CD14-positive monocyte (primary cell): Measurements from ENCODE around the gene ATXN7L1. TPM values are rescaled to one million over a fixed set of nuclear protein-coding genes. Genes with fewer than 3 reads are reported as not detected.

Source experiments
- DNase-seq, 3 donors: peaks; one replicate each; pipeline ENCODE4 v3.0.0-alpha.2; 2011 to 2022
- H2AFZ ChIP-seq: 2 replicates; pipeline ENCODE4 v1.6.0; 2012; ENCODE audit warnings: mild to moderate bottlenecking, low read depth, low read length, inconsistent platforms; ENCODE audit not compliant: insufficient read depth, poor library complexity, severe bottlenecking
- H3K27ac ChIP-seq, 2 donors: 1 replicate in 1 of 2; 2 replicates in 1 of 2; pipeline ENCODE4 v1.5.1; 2012 to 2013; ENCODE audit warnings: low read length in 2 of 2, control low read depth in 1 of 2, inconsistent platforms in 1 of 2, low read depth in 1 of 2, mild to moderate bottlenecking in 1 of 2
- H3K27me3 ChIP-seq, 2 donors: one replicate each; pipeline versions ENCODE4 v1.6.0 to v1.6.1; 2011 to 2013; ENCODE audit warnings: low read length in 2 of 2; ENCODE audit not compliant: control insufficient read depth in 2 of 2, insufficient read depth in 2 of 2
- H3K36me3 ChIP-seq, 2 donors: replicated peaks in 1 of 2; 1 replicate in 1 of 2; 2 replicates in 1 of 2; pipeline versions ENCODE4 v1.5.1 to v1.6.1; 2012 to 2013; ENCODE audit warnings: low read length in 2 of 2, control low read depth in 1 of 2, inconsistent platforms in 1 of 2, mild to moderate bottlenecking in 1 of 2; ENCODE audit not compliant: insufficient read depth in 2 of 2, control insufficient read depth in 1 of 2
- H3K4me1 ChIP-seq, 2 donors: 1 replicate in 1 of 2; 2 replicates in 1 of 2; pipeline versions ENCODE4 v1.5.1 to v1.6.1; 2012 to 2013; ENCODE audit warnings: low read length in 2 of 2, control low read depth in 1 of 2, inconsistent platforms in 1 of 2, mild to moderate bottlenecking in 1 of 2, moderate library complexity in 1 of 2; ENCODE audit not compliant: insufficient read depth in 2 of 2, control insufficient read depth in 1 of 2
- H3K4me2 ChIP-seq: replicated peaks from 2 replicates; pipeline ENCODE3; 2012; ENCODE audit warnings: low read length, moderate library complexity, mild to moderate bottlenecking; ENCODE audit not compliant: poor library complexity, severe bottlenecking; ENCODE audit errors: extremely low read depth
- H3K4me3 ChIP-seq, 3 experiments: fragments of 200-600 bp in 1 of 3; sonication (generic) in 1 of 3; replicated peaks in 1 of 3; 1 replicate in 2 of 3; 2 replicates in 1 of 3; pipeline ENCODE4 v1.5.1; 2011 to 2013; ENCODE audit warnings: low read length in 3 of 3, mild to moderate bottlenecking in 3 of 3, control low read depth in 2 of 3, low read depth in 2 of 3, inconsistent platforms in 1 of 3, moderate library complexity in 1 of 3
- H3K79me2 ChIP-seq: 2 replicates; pipeline ENCODE4 v1.6.0; 2012; ENCODE audit warnings: mild to moderate bottlenecking, control low read depth, inconsistent platforms, low read length, moderate library complexity; ENCODE audit not compliant: insufficient read depth
- H3K9ac ChIP-seq: 2 replicates; pipeline ENCODE4 v1.6.0; 2017; ENCODE audit warnings: low read length, mild to moderate bottlenecking; ENCODE audit not compliant: insufficient read depth, poor library complexity, severe bottlenecking
- H3K9me3 ChIP-seq, 2 donors: replicated peaks in 1 of 2; 1 replicate in 1 of 2; 2 replicates in 1 of 2; pipeline versions ENCODE4 v1.5.1 to v1.6.1; 2012 to 2013; ENCODE audit warnings: low read length in 2 of 2, control low read depth in 1 of 2; ENCODE audit not compliant: control insufficient read depth in 1 of 2, insufficient read depth in 1 of 2
- H4K20me1 ChIP-seq: 2 replicates; pipeline ENCODE4 v1.6.0; 2012; ENCODE audit warnings: mild to moderate bottlenecking, low read length, control low read depth, moderate library complexity; ENCODE audit not compliant: insufficient read depth
- H3K27ac Mint-ChIP-seq, 7 donors: one replicate each; pipeline ENCODE4 v1.8.0; 2020; ENCODE audit warnings: mild to moderate bottlenecking in 7 of 7, mixed read lengths in 7 of 7, moderate library complexity in 6 of 7, inconsistent platforms in 2 of 7
- H3K27me3 Mint-ChIP-seq, 3 donors: one replicate each; pipeline ENCODE4 v1.8.0; 2021 to 2022; ENCODE audit warnings: low read depth in 3 of 3, mild to moderate bottlenecking in 3 of 3, mixed read lengths in 3 of 3, moderate library complexity in 3 of 3, inconsistent platforms in 1 of 3
- H3K36me3 Mint-ChIP-seq, 2 donors: one replicate each; pipeline ENCODE4 v1.8.0; 2020; ENCODE audit warnings: mixed read lengths in 2 of 2, inconsistent platforms in 1 of 2, mild to moderate bottlenecking in 1 of 2
- H3K4me1 Mint-ChIP-seq: one replicate; pipeline ENCODE4 v1.8.0; 2020; ENCODE audit warnings: mild to moderate bottlenecking, mixed read lengths
- H3K4me3 Mint-ChIP-seq, 2 donors: one replicate each; pipeline ENCODE4 v1.8.0; 2020; ENCODE audit warnings: mild to moderate bottlenecking in 2 of 2, mixed read lengths in 2 of 2, moderate library complexity in 1 of 2
- H3K9me3 Mint-ChIP-seq, 7 donors: one replicate each; pipeline ENCODE4 v1.8.0; 2020 to 2022; ENCODE audit warnings: mixed read lengths in 7 of 7, mild to moderate bottlenecking in 6 of 7, moderate library complexity in 6 of 7, inconsistent platforms in 2 of 7
- CTCF ChIP-seq: fragments of 200-600 bp; IDR thresholded peaks from one replicate; pipeline ENCODE4 v1.8.0; 2022; ENCODE audit warnings: antibody characterized with exemption, mild to moderate bottlenecking
- WGBS: methylation state at CpG from one replicate; pipeline ENCODE4 v1.1.5; 2013; ENCODE audit warnings: missing lambda C conversion rate; ENCODE audit not compliant: insufficient coverage; 5-methylcytosine and 5-hydroxymethylcytosine counted together
- intact Hi-C, 2 donors: fragments of 100-400 bp; cut with micrococcal nuclease; formaldehyde crosslinking; loops; one replicate each; pipeline versions ENCODE4 v1.15.0 to v1.15.1; 2023
- polyA plus RNA-seq, 3 donors: library from polyadenylated mRNA; depleted of rRNA in 1 of 3; unstranded in 2 of 3; stranded (reverse) in 1 of 3; fragments of 300-500 nt in 2 of 3; fragments of >200 nt in 1 of 3; fragmentation: Illumina TruSeq in 2 of 3; gene quantifications; 1 replicate in 2 of 3; 2 replicates in 1 of 3; pipeline ENCODE4 v1.2.3, GENCODE V29; 2012 to 2021

Gene ATXN7L1
- polyA plus RNA-seq, 3 donors, result 4.5 to 12.2 (median 11.2) TPM

GRCh38 chr7:105565190-105565589 is 311.2 kb downstream of the ATXN7L1 start:
- H3K4me1 ChIP-seq, result no peaks in the 10 kb centered on the region
- H4K20me1 ChIP-seq, result no peaks in the 10 kb centered on the region
- H3K27me3 Mint-ChIP-seq, result peaks cover 0 to 2% (median 0%) of the 10 kb centered on the region in 3 donors
- H2AFZ ChIP-seq, result no peak overlapping the region
- no peaks in the 10 kb centered on the region for H3K9me3 Mint-ChIP-seq
- H3K4me3 ChIP-seq, result no peak overlapping the region
- H3K4me1 Mint-ChIP-seq, result no peaks in the 10 kb centered on the region
- TF ChIP-seq CTCF, result no peak
- peaks cover 73 to 94% of the 10 kb centered on the region in 2 donors for H3K36me3 ChIP-seq
- H3K9me3 ChIP-seq, result no peaks in the 10 kb centered on the region
- no peak for DNase-seq
- H3K27ac ChIP-seq, result no peak overlapping the region
- no peak overlapping the region for H3K4me2 ChIP-seq
- H3K4me3 Mint-ChIP-seq, result no peak overlapping the region
- H3K79me2 ChIP-seq, result no peaks in the 10 kb centered on the region
- 91% methylated on average over 4 of the region's 4 CpGs for WGBS
- H3K27ac Mint-ChIP-seq, result no peak overlapping the region
- no peaks in the 10 kb centered on the region for H3K27me3 ChIP-seq
- intact Hi-C loops, result no loop called here
- peaks cover 59 to 90% of the 10 kb centered on the region in 2 donors for H3K36me3 Mint-ChIP-seq
- H3K9ac ChIP-seq, result no peak overlapping the region

GRCh38 chr7:105559926-105560325 is 316.5 kb downstream of the ATXN7L1 start:
- Histone ChIP-seq H3K27ac (no peak overlapping the region), H3K9ac (no peak overlapping the region), H3K4me3 (no peak overlapping the region), H3K9me3 (no peaks in the 10 kb centered on the region), H4K20me1 (no peaks in the 10 kb centered on the region), H3K4me1 (no peaks in the 10 kb centered on the region), H3K4me2 (no peak overlapping the region), H3K36me3 (peaks cover 67 to 91% of the 10 kb centered on the region in 2 donors), H2AFZ (no peak overlapping the region), H3K27me3 (no peaks in the 10 kb centered on the region), H3K79me2 (no peaks in the 10 kb centered on the region)
- no peak overlapping the region for H3K4me3 Mint-ChIP-seq
- no peak for DNase-seq
- H3K4me1 Mint-ChIP-seq, result no peaks in the 10 kb centered on the region
- H3K27ac Mint-ChIP-seq, result no peak overlapping the region
- TF ChIP-seq CTCF, result no peak
- H3K27me3 Mint-ChIP-seq, result peaks cover 0 to 2% (median 0%) of the 10 kb centered on the region in 3 donors
- intact Hi-C loops, result no loop called here
- no peaks in the 10 kb centered on the region for H3K9me3 Mint-ChIP-seq
- 100% methylated on average over 1 of the region's 1 CpG for WGBS
- H3K36me3 Mint-ChIP-seq, result peaks cover 57 to 82% of the 10 kb centered on the region in 2 donors

Other genes with a start within 250 kb of the ATXN7L1 start
- gene CDHR3, start 86.7 kb upstream of the ATXN7L1 start, polyA plus RNA-seq, result under 1 TPM in 1 of 3 donors, not detected in 2; 0.16 TPM
- 10 to 100 TPM; 22.3 to 82.1 (median 64.7) TPM for gene SYPL1, start 235.7 kb upstream of the ATXN7L1 start, polyA plus RNA-seq